ENCODE results near the gene JOSD1.
A peak's percentile ranks its signal among the peaks of the same experiment; 100 is the strongest.

JOSD1 gene
- long read RNA-seq, donor 1, partial matches to known transcripts, result 0 of 4 reads
- long read RNA-seq, donor 1, other reads (novel, unspliced or antisense), result 0 of 4 reads
- long read RNA-seq, donor 2, partial matches to known transcripts, result 0 of 1 reads
- long read RNA-seq, donor 2, other reads (novel, unspliced or antisense), result 0 of 1 reads
- long read RNA-seq, donor 3, partial matches to known transcripts, result 0 of 3 reads
- long read RNA-seq, donor 3, other reads (novel, unspliced or antisense), result 0 of 3 reads
- long read RNA-seq, donor 4, transcript JOSD1-201 (4 exons, 3,648 nt), result major isoform, 6 of 21 reads
- long read RNA-seq, donor 4, partial matches to known transcripts, result 13 of 21 reads
- long read RNA-seq, donor 4, other reads (novel, unspliced or antisense), result 0 of 21 reads
- long read RNA-seq, donor 5, partial matches to known transcripts, result 0 of 5 reads
- long read RNA-seq, donor 5, other reads (novel, unspliced or antisense), result 0 of 5 reads
- long read RNA-seq, donor 6, transcript JOSD1-201 (4 exons, 3,648 nt), result major isoform, 7 of 9 reads
- long read RNA-seq, donor 6, partial matches to known transcripts, result 0 of 9 reads
- long read RNA-seq, donor 6, other reads (novel, unspliced or antisense), result 0 of 9 reads
- long read RNA-seq, donor 7, transcript JOSD1-201 (4 exons, 3,648 nt), result major isoform, 9 of 146 reads
- long read RNA-seq, donor 7, partial matches to known transcripts, result 130 of 146 reads
- long read RNA-seq, donor 7, other reads (novel, unspliced or antisense), result 0 of 146 reads
- long read RNA-seq, donor 8, partial matches to known transcripts, result 0 of 5 reads
- long read RNA-seq, donor 8, other reads (novel, unspliced or antisense), result 0 of 5 reads

- peak; percentile 99 for DNase-seq
These were observed at the start of gene JOSD1 for GRCh38 chr22:38700789-38701628. TSS of gene JOSD1 (minus strand) at chr22:38700943. CDS start at chr22:38699987, 956 bp downstream.

- no peak for DNase-seq
These were observed 49.4 kb upstream of the JOSD1 start for GRCh38 chr22:38750104-38750503.

- DNase-seq, result no peak
These were observed 47.9 kb upstream of the JOSD1 start for GRCh38 chr22:38748487-38749136.

GRCh38 chr22:38745676-38746460, 45.1 kb upstream of the JOSD1 start:
- no peak for DNase-seq

- no peak for DNase-seq
These were observed 44.2 kb upstream of the JOSD1 start for GRCh38 chr22:38744981-38745380.

- no peak for DNase-seq
These were observed 41.6 kb upstream of the JOSD1 start for GRCh38 chr22:38742176-38742942.

- DNase-seq, result no peak
These were observed 40.8 kb upstream of the JOSD1 start for GRCh38 chr22:38741576-38741975.

GRCh38 chr22:38741166-38741565, 40.4 kb upstream of the JOSD1 start:
- no peak for DNase-seq

GRCh38 chr22:38740754-38741153, 40.0 kb upstream of the JOSD1 start:
- no peak for DNase-seq

- no peak for DNase-seq
These were observed 39.5 kb upstream of the JOSD1 start for GRCh38 chr22:38740116-38740723.

GRCh38 chr22:38739300-38740055, 38.7 kb upstream of the JOSD1 start:
- DNase-seq, result no peak

GRCh38 chr22:38738475-38739070, 37.8 kb upstream of the JOSD1 start:
- DNase-seq, result no peak

GRCh38 chr22:38737302-38738060, 36.7 kb upstream of the JOSD1 start:
- no peak for DNase-seq

GRCh38 chr22:38736257-38736570, 35.5 kb upstream of the JOSD1 start:
- no peak for DNase-seq

GRCh38 chr22:38735465-38736256, 34.9 kb upstream of the JOSD1 start:
- DNase-seq, result no peak

GRCh38 chr22:38735126-38735464, 34.4 kb upstream of the JOSD1 start:
- no peak for DNase-seq

- no peak for DNase-seq
These were observed 33.8 kb upstream of the JOSD1 start for GRCh38 chr22:38734421-38735100.

Measured in right kidney (tissue), 9 donors.